Measurements from ENCODE around the gene TRAF2. TPM values are rescaled to one million over a fixed set of nuclear protein-coding genes. Genes with fewer than 3 reads are reported as not detected.

TRAF2 gene
- total and polyA plus RNA-seq, 2 of the 13 experiments (the other 11 are each of a cell fraction or from before 2014, with no cell fraction given): 12.4 to 13.6 TPM

GRCh38 chr9:136949817-136950655 is 63.7 kb downstream of the TRAF2 start (continued):
- TF ChIP-seq, protein P1, sequence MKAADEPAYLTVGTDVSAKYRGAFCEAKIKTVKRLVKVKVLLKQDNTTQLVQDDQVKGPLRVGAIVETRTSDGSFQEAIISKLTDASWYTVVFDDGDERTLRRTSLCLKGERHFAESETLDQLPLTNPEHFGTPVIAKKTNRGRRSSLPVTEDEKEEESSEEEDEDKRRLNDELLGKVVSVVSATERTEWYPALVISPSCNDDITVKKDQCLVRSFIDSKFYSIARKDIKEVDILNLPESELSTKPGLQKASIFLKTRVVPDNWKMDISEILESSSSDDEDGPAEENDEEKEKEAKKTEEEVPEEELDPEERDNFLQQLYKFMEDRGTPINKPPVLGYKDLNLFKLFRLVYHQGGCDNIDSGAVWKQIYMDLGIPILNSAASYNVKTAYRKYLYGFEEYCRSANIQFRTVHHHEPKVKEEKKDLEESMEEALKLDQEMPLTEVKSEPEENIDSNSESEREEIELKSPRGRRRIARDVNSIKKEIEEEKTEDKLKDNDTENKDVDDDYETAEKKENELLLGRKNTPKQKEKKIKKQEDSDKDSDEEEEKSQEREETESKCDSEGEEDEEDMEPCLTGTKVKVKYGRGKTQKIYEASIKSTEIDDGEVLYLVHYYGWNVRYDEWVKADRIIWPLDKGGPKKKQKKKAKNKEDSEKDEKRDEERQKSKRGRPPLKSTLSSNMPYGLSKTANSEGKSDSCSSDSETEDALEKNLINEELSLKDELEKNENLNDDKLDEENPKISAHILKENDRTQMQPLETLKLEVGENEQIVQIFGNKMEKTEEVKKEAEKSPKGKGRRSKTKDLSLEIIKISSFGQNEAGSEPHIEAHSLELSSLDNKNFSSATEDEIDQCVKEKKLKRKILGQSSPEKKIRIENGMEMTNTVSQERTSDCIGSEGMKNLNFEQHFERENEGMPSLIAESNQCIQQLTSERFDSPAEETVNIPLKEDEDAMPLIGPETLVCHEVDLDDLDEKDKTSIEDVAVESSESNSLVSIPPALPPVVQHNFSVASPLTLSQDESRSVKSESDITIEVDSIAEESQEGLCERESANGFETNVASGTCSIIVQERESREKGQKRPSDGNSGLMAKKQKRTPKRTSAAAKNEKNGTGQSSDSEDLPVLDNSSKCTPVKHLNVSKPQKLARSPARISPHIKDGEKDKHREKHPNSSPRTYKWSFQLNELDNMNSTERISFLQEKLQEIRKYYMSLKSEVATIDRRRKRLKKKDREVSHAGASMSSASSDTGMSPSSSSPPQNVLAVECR (CRISPR knock-in tag; IDR thresholded peaks at IDR 0.05; ENCODE audit: borderline replicate concordance): peak; percentile 85
- 0 out of 2 replicates have a peak, but pooled peaks have one; percentile 43 for TF ChIP-seq ZMYM2 (CRISPR knock-in tag; IDR thresholded peaks at IDR 0.05)
- TF ChIP-seq ZNF180 (CRISPR knock-in tag; IDR thresholded peaks at IDR 0.05; ENCODE audit: borderline replicate concordance, low read depth): no peak
- TF ChIP-seq CC2D1A (CRISPR knock-in tag; IDR thresholded peaks at IDR 0.05): no peak
- TF ChIP-seq ARID5B (CRISPR knock-in tag; IDR thresholded peaks at IDR 0.05): no peak; the same call in 1 of the 2 replicates
- TF ChIP-seq, protein P2, sequence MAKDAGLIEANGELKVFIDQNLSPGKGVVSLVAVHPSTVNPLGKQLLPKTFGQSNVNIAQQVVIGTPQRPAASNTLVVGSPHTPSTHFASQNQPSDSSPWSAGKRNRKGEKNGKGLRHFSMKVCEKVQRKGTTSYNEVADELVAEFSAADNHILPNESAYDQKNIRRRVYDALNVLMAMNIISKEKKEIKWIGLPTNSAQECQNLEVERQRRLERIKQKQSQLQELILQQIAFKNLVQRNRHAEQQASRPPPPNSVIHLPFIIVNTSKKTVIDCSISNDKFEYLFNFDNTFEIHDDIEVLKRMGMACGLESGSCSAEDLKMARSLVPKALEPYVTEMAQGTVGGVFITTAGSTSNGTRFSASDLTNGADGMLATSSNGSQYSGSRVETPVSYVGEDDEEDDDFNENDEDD (CRISPR knock-in tag; IDR thresholded peaks at IDR 0.05; ENCODE audit: borderline replicate concordance): 0 out of 2 replicates have a peak, but pooled peaks have one; percentile 16
- peak; percentile 60; the same call in 1 of the 2 replicates for TF ChIP-seq ZNF552 (CRISPR knock-in tag; IDR thresholded peaks at IDR 0.05; ENCODE audit: borderline replicate concordance)
- no peak for TF ChIP-seq ZNF326 (CRISPR knock-in tag; IDR thresholded peaks at IDR 0.05; ENCODE audit: borderline replicate concordance)
- TF ChIP-seq RCOR2 (CRISPR knock-in tag; IDR thresholded peaks at IDR 0.05): no peak
- no peak for TF ChIP-seq SRF (IDR thresholded peaks at IDR 0.05; ENCODE audit: low read depth, low read length)
- peak; percentile 90 for TF ChIP-seq SP4 (CRISPR knock-in tag; IDR thresholded peaks at IDR 0.05)
- no peak for TF ChIP-seq ZNF672 (CRISPR knock-in tag; IDR thresholded peaks at IDR 0.05)
- TF ChIP-seq ZNF20 (CRISPR knock-in tag; IDR thresholded peaks at IDR 0.05): no peak
- TF ChIP-seq, protein P3, sequence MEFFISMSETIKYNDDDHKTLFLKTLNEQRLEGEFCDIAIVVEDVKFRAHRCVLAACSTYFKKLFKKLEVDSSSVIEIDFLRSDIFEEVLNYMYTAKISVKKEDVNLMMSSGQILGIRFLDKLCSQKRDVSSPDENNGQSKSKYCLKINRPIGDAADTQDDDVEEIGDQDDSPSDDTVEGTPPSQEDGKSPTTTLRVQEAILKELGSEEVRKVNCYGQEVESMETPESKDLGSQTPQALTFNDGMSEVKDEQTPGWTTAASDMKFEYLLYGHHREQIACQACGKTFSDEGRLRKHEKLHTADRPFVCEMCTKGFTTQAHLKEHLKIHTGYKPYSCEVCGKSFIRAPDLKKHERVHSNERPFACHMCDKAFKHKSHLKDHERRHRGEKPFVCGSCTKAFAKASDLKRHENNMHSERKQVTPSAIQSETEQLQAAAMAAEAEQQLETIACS (CRISPR knock-in tag; IDR thresholded peaks at IDR 0.05): 0 out of 2 replicates have a peak, but pooled peaks have one; percentile 10
- no peak for TF ChIP-seq ZNF251 (CRISPR knock-in tag; IDR thresholded peaks at IDR 0.05)
- TF ChIP-seq SNAI1 (CRISPR knock-in tag; IDR thresholded peaks at IDR 0.05; ENCODE audit: borderline replicate concordance): peak; percentile 58
- no peak for TF ChIP-seq ZEB1 (IDR thresholded peaks at IDR 0.05; ENCODE audit: insufficient replicate concordance, low read depth)
- no peak for TF ChIP-seq HOXA7 (CRISPR knock-in tag; IDR thresholded peaks at IDR 0.05)
- TF ChIP-seq ZNF121 (CRISPR knock-in tag; IDR thresholded peaks at IDR 0.05): no peak
